GM12878 (cell line): ENCODE measurements around the gene RAB25. TPM values are rescaled to one million over a fixed set of nuclear protein-coding genes. Genes with fewer than 3 reads are reported as not detected.
A peak's percentile ranks its signal among the peaks of the same experiment; 100 is the strongest.

Experiments
- BCL11A ChIP-seq: IDR thresholded peaks from 2 replicates; pipeline ENCODE4 v1.6.1; 2011; ENCODE audit warnings: low read depth, low read length
- BRCA1 ChIP-seq: IDR thresholded peaks from 2 replicates; pipeline ENCODE4 v1.6.1; 2011; ENCODE audit warnings: low read depth, low read length, improper control_type of control experiment
- CREB1 ChIP-seq: IDR thresholded peaks from 2 replicates; pipeline ENCODE4 v1.6.1; 2012; ENCODE audit warnings: low read depth, mild to moderate bottlenecking, inconsistent platforms
- IRF5 ChIP-seq: fragments of 450-650 bp; IDR thresholded peaks from 2 replicates; pipeline ENCODE4 v1.6.1; 2017; ENCODE audit warnings: borderline replicate concordance
- KLF5 ChIP-seq: fragments of 450-650 bp; IDR thresholded peaks from 2 replicates; pipeline ENCODE4 v1.6.1; 2014; ENCODE audit warnings: mild to moderate bottlenecking; ENCODE audit not compliant: partially characterized antibody
- NBN ChIP-seq: fragments of 450-650 bp; IDR thresholded peaks from 2 replicates; pipeline ENCODE4 v1.6.1; 2016
- NR2F1 ChIP-seq: fragments of 450-650 bp; conservative IDR thresholded peaks from 2 replicates; pipeline ENCODE4 v1.6.1; 2017; ENCODE audit warnings: mild to moderate bottlenecking
- NRF1 ChIP-seq: conservative IDR thresholded peaks from 2 replicates; pipeline ENCODE4 v1.6.1; 2011; ENCODE audit warnings: mild to moderate bottlenecking, low read depth, low read length, improper control_type of control experiment
- PBX3 ChIP-seq: IDR thresholded peaks from 2 replicates; pipeline ENCODE4 v1.6.1; 2011; ENCODE audit warnings: mild to moderate bottlenecking, low read depth, low read length, moderate library complexity; ENCODE audit not compliant: insufficient replicate concordance
- TAF1 ChIP-seq: IDR thresholded peaks from 2 replicates; pipeline ENCODE4 v1.6.1; 2011; ENCODE audit warnings: mild to moderate bottlenecking, low read depth, low read length, borderline replicate concordance
- TBL1XR1 ChIP-seq: IDR thresholded peaks from 2 replicates; pipeline ENCODE4 v1.6.1; 2012; ENCODE audit warnings: low read depth, low read length, improper control_type of control experiment
- ZBED1 ChIP-seq: IDR thresholded peaks from 2 replicates; pipeline ENCODE4 v1.6.1; 2016; ENCODE audit warnings: borderline replicate concordance
- ZBTB33 ChIP-seq: fragments of 450-650 bp; IDR thresholded peaks from 2 replicates; pipeline ENCODE4 v1.6.1; 2017; ENCODE audit warnings: mild to moderate bottlenecking
- ZBTB40 ChIP-seq: fragments of 450-650 bp; IDR thresholded peaks from 2 replicates; pipeline ENCODE4 v1.6.1; 2016; ENCODE audit warnings: mild to moderate bottlenecking, moderate library complexity, borderline replicate concordance
- ZNF217 ChIP-seq: fragments of 450-650 bp; IDR thresholded peaks from 2 replicates; pipeline ENCODE4 v1.6.1; 2017; ENCODE audit warnings: antibody characterized with exemption, mild to moderate bottlenecking
- ZNF384 ChIP-seq: IDR thresholded peaks from 2 replicates; pipeline ENCODE4 v1.6.1; 2012; ENCODE audit warnings: low read depth, mild to moderate bottlenecking, low read length, improper control_type of control experiment, borderline replicate concordance
- ZNF687 ChIP-seq: fragments of 450-650 bp; IDR thresholded peaks from 2 replicates; pipeline ENCODE4 v1.6.1; 2017; ENCODE audit warnings: mild to moderate bottlenecking, moderate library complexity
- polyA plus RNA-seq, 11 experiments: library from polyadenylated mRNA; depleted of rRNA in 4 of 11; unstranded in 6 of 11; stranded (reverse) in 5 of 11; fragments of >200 nt; fragmentation: Nextera tagmentation in 4 of 11; fragmentation: Illumina TruSeq in 1 of 11; extraction: Ambion mirVana in 4 of 11; extraction: Trizol in 1 of 11; gene quantifications; 1 replicate in 1 of 11; 2 replicates in 10 of 11; pipeline versions ENCODE4 v1.2.1 to v1.2.3, GENCODE V29; 2011 to 2016; ENCODE audit warnings: inconsistent platforms in 2 of 11, missing spikeins in 2 of 11, low read depth in 1 of 11
- total RNA-seq, 4 experiments: library from RNA; depleted of rRNA in 3 of 4; stranded (reverse); fragments of >200 nt in 3 of 4; fragmentation: Illumina TruSeq in 1 of 4; extraction: Trizol in 1 of 4; gene quantifications; 2 replicates each; pipeline versions ENCODE4 v1.2.1 to v1.2.3, GENCODE V29; 2013 to 2021

Gene RAB25
- total and polyA plus RNA-seq, 10 of the 15 experiments (the other 5 are each of a cell fraction or from before 2014, with no cell fraction given) = 0.16 to 0.36 (median 0.22) TPM; not detected in 7

GRCh38 chr1:156115514-156116374 is 54.8 kb downstream of the RAB25 start (continued):
- TF ChIP-seq NBN (no peak), PBX3 (peak; percentile 2), KLF5 (no peak), ZBTB33 (no peak), BRCA1 (no peak), ZBTB40 (no peak), NRF1 (no peak), TBL1XR1 (no peak), ZNF384 (no peak), IRF5 (no peak), ZNF687 (0 out of 2 replicates have a peak, but pooled peaks have one; percentile 31), ZBED1 (no peak), BCL11A (no peak), CREB1 (no peak), NR2F1 (peak; percentile 31; the same call in 1 of the 2 replicates), ZNF217 (no peak), TAF1 (no peak)
